RCC 7860 (cell line): Measurements from ENCODE around the gene C9.

Source experiments
- DNase-seq: peaks from one replicate; pipeline ENCODE4 v3.0.0-alpha.2; 2015; ENCODE audit warnings: low spot score
- FAIRE-seq: peaks from 2 replicates; lab custom pipeline; 2012; peaks lifted over from hg19 to GRCh38; lab: Jason Lieb, UNC

The C9 gene

GRCh38 chr5:39376293-39376714 is 12.0 kb upstream of the C9 start:
- FAIRE-seq, result peak; percentile 82
- peak; percentile 72 for DNase-seq

DNA sequence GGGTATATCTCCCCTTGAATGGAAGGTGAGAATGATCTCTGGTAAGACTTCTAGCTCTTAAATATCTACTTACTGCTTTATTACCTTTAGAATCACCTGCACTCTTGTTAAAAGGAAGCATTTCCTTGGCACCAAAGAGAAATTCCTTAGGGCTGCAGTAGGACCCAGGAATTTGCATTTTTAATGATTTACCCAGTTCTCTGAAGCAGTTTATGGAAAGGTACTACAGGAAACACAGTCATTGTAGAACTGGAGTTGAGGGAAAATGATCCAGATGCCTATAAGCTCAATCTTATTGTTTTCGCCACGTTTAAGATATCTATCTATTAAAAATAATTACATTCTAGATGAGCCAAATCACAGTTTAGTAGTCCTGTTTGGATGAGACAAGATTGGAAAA is 9.5 kb upstream of the C9 start:
- DNase-seq (no peak), FAIRE-seq (no peak)

- FAIRE-seq, result no peak
- DNase-seq, result no peak
Observed at GRCh38 chr5:39371367-39371635, 7.0 kb upstream of the C9 start.

DNA sequence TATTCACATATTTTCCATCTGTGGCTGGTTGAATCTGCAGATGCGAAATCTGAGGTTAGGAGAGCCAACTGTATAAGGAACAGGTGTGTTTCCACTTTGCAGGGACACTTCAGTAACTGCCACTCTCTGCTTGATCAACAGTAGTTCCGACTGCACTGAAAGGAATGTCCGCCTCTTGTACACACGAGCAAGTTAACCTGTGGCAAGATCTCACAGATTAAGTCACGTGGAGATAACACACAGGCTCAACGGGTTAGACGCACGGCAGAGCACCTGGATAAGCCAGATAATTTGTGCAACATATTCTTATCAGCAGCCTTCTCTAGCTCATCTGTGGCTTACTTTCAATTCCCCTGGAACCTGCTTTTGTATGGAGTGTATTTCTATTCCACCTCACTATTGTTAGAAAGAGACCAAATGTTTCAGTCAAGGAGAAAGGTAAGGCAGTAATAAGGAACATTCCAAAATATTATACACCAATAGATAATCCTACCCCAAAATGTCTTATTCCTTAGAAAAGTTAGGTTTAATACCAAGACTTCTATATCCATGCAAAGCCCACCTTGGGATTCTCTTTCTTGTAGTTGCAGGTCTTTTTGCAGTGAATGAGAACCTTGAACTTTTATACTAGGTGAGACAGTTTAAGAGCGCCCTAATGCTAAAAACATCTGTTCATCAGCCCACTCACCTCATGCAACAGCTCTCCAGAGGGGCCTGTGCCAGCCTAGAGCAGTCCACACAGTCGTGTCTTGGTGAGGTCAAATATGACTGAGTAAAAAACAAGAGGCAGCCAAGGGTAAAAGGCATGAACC is 6.5 kb upstream of the C9 start:
- FAIRE-seq (no peak), DNase-seq (no peak)

GRCh38 chr5:39369123-39369815 is 5.0 kb upstream of the C9 start:
- DNase-seq (no peak), FAIRE-seq (no peak)

GRCh38 chr5:39368116-39368515 is 3.8 kb upstream of the C9 start:
- FAIRE-seq (no peak), DNase-seq (no peak)

- FAIRE-seq, result peak; percentile 66
- no peak for DNase-seq
Observed at GRCh38 chr5:39367711-39368110, 3.4 kb upstream of the C9 start.

DNA sequence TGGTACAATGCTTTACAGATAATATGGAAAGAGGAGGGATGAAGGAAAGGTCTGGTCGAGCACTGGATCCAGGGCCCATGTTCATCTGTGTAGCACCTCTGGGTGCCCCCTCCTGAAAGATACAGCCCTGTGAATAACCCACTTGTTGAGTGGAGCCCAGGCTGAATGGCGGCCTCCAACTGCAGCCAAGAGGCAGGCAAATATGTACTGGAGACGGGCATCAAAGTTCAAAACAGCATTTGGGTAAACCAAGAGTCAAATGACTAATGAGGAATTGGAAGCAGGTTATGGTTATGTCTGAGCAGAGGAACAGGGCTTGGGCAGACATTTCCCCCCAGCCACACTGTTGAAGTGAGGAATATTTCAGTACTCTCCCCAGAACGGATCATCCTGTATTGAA is 1.1 kb downstream of the C9 start:
- FAIRE-seq, result no peak
- DNase-seq, result no peak

GRCh38 chr5:39362646-39363045 is 1.6 kb downstream of the C9 start:
- FAIRE-seq (no peak), DNase-seq (no peak)

DNA sequence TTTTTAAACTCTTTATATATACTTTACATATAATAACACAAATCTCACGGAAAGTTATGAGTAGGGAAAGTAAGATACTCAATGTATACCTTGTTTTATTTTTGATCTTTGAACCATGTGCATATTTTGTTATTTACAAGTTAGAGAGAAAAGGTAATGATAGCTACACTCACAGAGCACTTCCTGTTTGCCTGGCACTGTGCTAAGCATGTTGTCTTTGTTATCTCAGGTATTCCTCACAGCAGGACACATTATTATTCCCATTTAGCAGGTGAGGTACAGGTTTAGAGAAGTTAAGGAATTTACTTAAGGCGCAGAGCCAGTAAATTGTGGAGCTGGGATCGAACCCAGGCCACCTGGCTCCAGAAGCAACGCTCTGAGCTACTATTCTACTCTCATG is 3.0 kb downstream of the C9 start:
- DNase-seq (no peak), FAIRE-seq (no peak)

GRCh38 chr5:39360471-39361111 is 3.7 kb downstream of the C9 start:
- FAIRE-seq (no peak), DNase-seq (no peak)

- DNase-seq, result no peak
Observed at GRCh38 chr5:39356263-39356662, 8.0 kb downstream of the C9 start.

DNA sequence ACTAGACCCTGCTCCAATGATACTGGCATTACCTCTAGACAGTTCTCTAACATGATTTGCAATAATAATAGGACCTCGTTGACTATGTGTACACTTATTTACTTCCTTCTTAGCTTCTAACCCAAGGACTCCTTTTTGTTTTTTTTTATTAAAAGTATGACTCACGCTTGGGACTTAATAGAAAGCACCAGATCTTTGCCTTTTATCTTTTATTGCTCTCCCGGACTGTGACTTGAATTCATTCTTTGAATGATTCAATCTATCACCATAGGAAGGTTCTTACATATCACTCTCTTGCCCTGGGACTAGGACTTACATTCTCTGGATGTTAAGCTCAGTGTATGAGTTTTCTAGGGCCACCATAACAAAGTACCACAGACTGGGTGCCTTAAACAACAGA is 9.0 kb downstream of the C9 start:
- DNase-seq, result no peak
- no peak for FAIRE-seq

More at GRCh38 chr5:39356263-39356662, 8.0 kb downstream of the C9 start:
- FAIRE-seq, result no peak

- FAIRE-seq (no peak), DNase-seq (no peak)
Observed at GRCh38 chr5:39353717-39354399, 10.4 kb downstream of the C9 start.

DNA sequence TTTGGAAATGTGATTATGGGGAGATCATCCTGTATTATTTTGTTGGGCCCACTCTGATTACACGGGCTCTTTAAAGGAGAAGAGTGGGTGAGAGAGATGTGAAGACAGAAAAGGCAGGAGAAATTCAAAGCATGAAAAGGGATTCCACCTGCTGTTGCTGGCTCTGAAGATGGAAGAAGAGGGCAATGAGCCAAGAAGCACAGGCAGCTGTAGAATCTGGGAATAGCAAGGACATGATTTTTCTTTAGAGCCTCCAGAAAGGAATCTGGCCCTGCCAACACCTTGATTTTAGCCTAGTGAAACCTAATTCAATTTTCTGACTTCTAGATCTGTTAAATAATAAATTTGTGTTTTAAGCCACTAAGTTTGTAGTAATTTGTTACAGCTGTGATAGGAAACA is 11.3 kb downstream of the C9 start:
- DNase-seq (no peak), FAIRE-seq (no peak)

DNA sequence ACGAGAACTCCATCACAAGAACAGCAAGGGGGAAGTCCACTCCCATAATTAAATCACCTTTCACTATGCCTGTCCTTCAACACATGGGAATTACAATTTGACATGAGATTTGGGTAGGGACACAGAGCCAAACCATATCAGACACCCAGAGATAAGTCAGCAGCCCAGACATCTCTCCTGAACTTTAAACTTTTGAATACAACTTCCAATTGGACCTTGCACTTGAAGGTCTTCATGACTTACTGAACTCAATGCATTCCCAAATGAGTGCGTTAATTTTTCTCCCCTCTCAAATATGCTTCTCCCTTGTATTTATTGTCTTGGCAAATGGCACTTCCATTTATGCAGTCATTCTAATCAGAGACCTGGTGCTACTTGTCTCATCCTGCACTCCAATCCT is 12.1 kb downstream of the C9 start:
- FAIRE-seq (no peak), DNase-seq (no peak)

DNA sequence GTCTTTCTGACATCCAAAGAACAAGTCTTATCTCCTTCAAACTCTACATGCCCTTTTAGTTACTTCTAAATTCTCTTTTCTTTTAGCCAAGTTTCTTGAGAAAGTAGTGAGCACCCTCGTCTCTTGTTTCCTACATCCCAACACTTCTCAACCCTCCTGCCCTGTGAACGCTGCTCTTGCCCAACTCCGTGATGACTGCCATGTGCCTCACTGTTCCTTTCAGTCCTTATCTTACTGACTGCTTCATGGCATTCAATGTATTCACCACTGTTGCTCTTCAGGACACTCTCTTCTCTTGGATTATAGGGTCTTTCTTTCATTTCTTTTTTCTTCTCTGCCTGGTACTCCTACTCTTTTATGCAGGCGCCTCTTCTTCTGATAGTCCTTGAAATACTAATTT is 14.8 kb downstream of the C9 start:
- FAIRE-seq (no peak), DNase-seq (no peak)

DNA sequence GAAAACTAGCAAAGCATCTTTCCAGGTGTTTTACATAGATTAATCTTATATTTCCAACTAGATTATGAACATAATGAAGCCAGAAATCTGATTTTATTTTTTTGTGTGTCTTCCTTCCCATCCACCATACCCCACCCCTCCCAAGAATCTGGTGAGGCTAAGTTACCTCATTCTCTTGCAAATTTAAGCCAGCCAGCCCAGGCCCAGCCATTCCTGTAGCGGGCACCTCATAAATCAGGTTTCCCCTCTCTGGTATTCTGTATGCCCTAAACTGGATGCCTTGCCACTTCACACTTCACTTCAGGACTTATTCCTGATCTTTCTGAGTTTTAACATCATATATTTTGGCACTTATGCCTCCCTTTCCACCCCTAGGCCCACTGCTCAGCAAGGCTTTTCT is 21.8 kb downstream of the C9 start:
- FAIRE-seq (no peak), DNase-seq (no peak)

- FAIRE-seq, result no peak
- DNase-seq, result no peak
Observed at GRCh38 chr5:39341896-39342295, 22.4 kb downstream of the C9 start.

DNA sequence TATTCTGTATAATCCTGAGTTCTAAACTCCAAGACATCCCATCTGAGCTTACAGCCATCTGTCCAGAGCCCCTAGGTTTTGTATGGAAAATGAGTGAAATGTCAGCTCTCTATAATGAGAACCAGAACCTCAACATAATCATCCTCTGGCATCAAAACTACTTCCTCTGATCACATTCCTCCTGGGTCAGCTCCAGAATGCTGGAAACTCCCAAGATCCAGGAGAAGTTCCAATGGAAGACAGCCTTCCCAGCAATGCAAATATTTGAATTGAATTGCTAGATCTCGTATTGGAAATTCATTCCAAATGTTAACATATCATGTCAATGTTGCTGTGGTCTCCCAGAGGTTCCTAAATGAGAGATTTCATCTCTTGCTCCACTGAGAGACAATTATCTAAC is 23.8 kb downstream of the C9 start:
- DNase-seq (no peak), FAIRE-seq (no peak)

DNA sequence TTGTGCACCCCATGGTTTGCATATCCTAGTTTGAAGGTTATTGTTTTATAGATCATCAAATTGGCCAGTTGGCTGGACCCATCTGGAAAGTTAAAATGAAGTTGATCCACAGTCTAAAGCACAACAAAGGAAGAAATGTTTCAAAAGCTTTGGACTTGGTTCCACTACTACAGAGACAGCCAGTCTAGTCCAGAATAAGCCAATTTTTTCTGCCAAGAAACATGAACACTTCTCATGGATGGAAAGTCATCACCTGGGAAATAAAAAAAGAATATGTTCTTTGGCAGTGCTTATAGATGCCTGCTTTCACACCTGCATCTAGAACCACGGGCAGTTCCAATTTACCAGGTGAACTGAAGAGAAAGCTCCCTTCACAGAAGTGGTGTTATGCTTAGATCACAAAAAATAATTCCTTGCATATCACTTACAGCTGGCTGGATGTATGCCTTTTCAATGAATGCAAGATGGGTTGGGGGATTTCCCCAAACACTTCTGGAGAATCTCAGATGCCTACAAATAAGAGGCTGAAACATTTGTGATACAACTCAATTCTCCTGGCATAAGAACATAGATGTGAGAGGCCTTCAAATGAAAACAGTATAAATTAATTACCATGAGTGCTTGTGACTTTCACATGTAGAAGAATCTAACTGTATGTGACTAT is 26.9 kb downstream of the C9 start:
- FAIRE-seq (no peak), DNase-seq (no peak)
